ENCODE measurements around the gene PSD. TPM values are rescaled to one million over a fixed set of nuclear protein-coding genes. Genes with fewer than 3 reads are reported as not detected.

The PSD gene
- total and polyA plus RNA-seq, 10 of the 15 experiments (the other 5 are each of a cell fraction or from before 2014, with no cell fraction given) = 0.11 to 2.0 (median 0.49) TPM; not detected in 2

DNA sequence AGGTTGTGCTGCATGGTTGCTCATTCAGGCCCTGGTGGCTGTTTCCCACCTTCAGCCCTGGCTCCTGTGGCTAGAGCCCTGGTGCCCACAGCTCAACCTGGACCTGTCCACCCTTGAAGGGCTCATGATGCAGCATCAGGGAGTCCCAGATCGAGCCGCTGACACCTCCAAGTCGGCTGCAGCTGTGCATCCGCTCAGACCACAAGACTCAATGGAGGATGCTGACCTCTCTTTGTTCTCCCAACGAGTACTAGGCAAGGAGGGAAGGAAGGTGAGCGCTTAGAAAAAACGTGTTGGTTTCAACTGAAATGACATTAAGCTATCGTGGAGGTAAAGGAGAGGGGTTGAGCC is 42.2 kb upstream of the PSD start:
- Histone ChIP-seq H3K27me3 (replicated peaks in 1 of 2; ENCODE audit: control insufficient read depth in 2 of 2, insufficient read depth in 2 of 2, low read length in 1 of 2) (no peaks in the 10 kb centered on the region), H3K79me2 (ENCODE audit: control insufficient read depth, insufficient read depth, low read length) (no peaks in the 10 kb centered on the region), H3K9ac (ENCODE audit: control insufficient read depth, insufficient read depth, low read length) (no peak overlapping the region; the same call in 1 of the 2 replicates), H3K4me3 (no peak overlapping the region), H3K9me3 (replicated peaks; ENCODE audit: control insufficient read depth, insufficient read depth, low read length) (no peaks in the 10 kb centered on the region), H4K20me1 (ENCODE audit: control insufficient read depth, insufficient read depth) (no peaks in the 10 kb centered on the region), H2AFZ (ENCODE audit: control insufficient read depth, low read depth, low read length) (peak overlapping the region; percentile 100), H3K4me2 (ENCODE audit: control insufficient read depth, insufficient read depth) (peak overlapping the region; percentile 98), H3K4me1 (ENCODE audit: control insufficient read depth, insufficient read depth, low read length) (peaks cover 16% of the 10 kb centered on the region), H3K36me3 (ENCODE audit: control insufficient read depth in 2 of 2, insufficient read depth in 2 of 2, low read length in 1 of 2) (no peaks in the 10 kb centered on the region), H3K27ac (ENCODE audit: control insufficient read depth, insufficient read depth) (no peak overlapping the region)
- peak; percentile 49 for FAIRE-seq
- ChIA-PET SMC1A (ENCODE audit: uncharacterized antibody, unreplicated experiment) (interaction anchor here (1.1 to 3.8 kb wide), 4 partner anchors 9 to 123 kb away, joined by 3 to 23 read pairs (median 4); partner anchors contain the start of genes C10orf95 and FBXL15), POLR2A (interaction anchor here (0.8 to 4.3 kb wide), 8 partner anchors 10 to 65 kb away, joined by 3 to 69 read pairs (median 8); partner anchors contain the start of genes ACTR1A, C10orf95, CUEDC2 and FBXL15), RAD21 (ENCODE audit: unreplicated experiment) (interaction anchor here (1.4 to 3.2 kb wide), 5 partner anchors 10 to 291 kb away, joined by 3 to 19 read pairs (median 4); partner anchors contain the start of genes C10orf95 and NFKB2), CTCF (interaction anchor here (1.0 to 4.5 kb wide), 7 partner anchors 10 to 229 kb away, joined by 3 to 29 read pairs (median 9); partner anchors contain the start of genes C10orf95 and FBXL15)
- intact Hi-C loops (cut with micrococcal nuclease; ENCODE audit: unreplicated experiment) (loop anchor here (1.0 to 5.0 kb wide), 2 partner anchors 29 to 69 kb away; partner anchors contain the start of gene CUEDC2), in situ Hi-C loops (cut with MboI) (no loop called here)
- ATAC-seq = peak; percentile 43
- WGBS (ENCODE audit: insufficient coverage, insufficient replicate concordance, low lambda C conversion rate, missing lambda C conversion rate) = 2% methylated on average over 8 of the region's 8 CpGs
- TF ChIP-seq NBN (IDR thresholded peaks at IDR 0.05) = peak; percentile 61; the same call in 1 of the 2 replicates
- TF ChIP-seq YBX1 (IDR thresholded peaks at IDR 0.05) = no peak
- no TSS peak for BruUV-seq (replicated peaks)
- DNase-seq (ENCODE audit: low read depth, low spot score) = no peak

DNA sequence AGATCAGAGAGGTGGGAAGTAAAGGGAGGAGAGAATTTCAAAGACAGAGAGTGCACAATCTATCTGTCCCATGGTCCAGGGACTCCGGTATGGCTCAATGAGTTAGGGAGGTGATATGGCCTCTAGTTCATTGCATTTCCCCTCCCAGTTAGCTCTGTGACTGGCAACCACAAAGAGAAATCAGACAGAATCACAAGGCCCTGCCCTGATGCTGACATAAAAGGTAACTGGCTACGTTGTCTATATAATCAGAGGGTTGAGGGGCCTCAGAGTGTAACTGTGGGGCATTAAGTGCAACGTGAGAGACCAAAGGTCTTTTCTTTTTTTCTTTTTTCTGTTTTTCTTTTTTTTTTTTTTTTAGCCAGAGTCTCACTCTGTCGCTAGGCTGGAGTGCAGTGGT is 40.1 kb upstream of the PSD start:
- WGBS (ENCODE audit: insufficient coverage, insufficient replicate concordance, low lambda C conversion rate, missing lambda C conversion rate) = 43% methylated on average over 3 of the region's 4 CpGs
- ChIA-PET CTCF (no interaction called here), POLR2A (interaction anchor here (0.6 kb wide), 1 partner anchor 304 kb away, joined by 3 read pairs; no protein-coding TSS in a partner anchor), SMC1A (ENCODE audit: uncharacterized antibody, unreplicated experiment) (no interaction called here), RAD21 (ENCODE audit: unreplicated experiment) (no interaction called here)
- H3K4me1 ChIP-seq (ENCODE audit: control insufficient read depth, insufficient read depth, low read length) = peaks cover 16% of the 10 kb centered on the region
- no peak overlapping the region for H3K27ac ChIP-seq (ENCODE audit: control insufficient read depth, insufficient read depth)
- FAIRE-seq = no peak
- BruUV-seq (replicated peaks) = no TSS peak
- no peak overlapping the region for H3K4me2 ChIP-seq (ENCODE audit: control insufficient read depth, insufficient read depth)
- H3K36me3 ChIP-seq (ENCODE audit: control insufficient read depth in 2 of 2, insufficient read depth in 2 of 2, low read length in 1 of 2) = no peaks in the 10 kb centered on the region
- H2AFZ ChIP-seq (ENCODE audit: control insufficient read depth, low read depth, low read length) = no peak overlapping the region
- no peaks in the 10 kb centered on the region for H4K20me1 ChIP-seq (ENCODE audit: control insufficient read depth, insufficient read depth)
- H3K9me3 ChIP-seq (replicated peaks; ENCODE audit: control insufficient read depth, insufficient read depth, low read length) = no peaks in the 10 kb centered on the region
- H3K4me3 ChIP-seq = no peak overlapping the region
- no peaks in the 10 kb centered on the region for H3K27me3 ChIP-seq (replicated peaks in 1 of 2; ENCODE audit: control insufficient read depth in 2 of 2, insufficient read depth in 2 of 2, low read length in 1 of 2)
- H3K9ac ChIP-seq (ENCODE audit: control insufficient read depth, insufficient read depth, low read length) = no peak overlapping the region
- in situ Hi-C loops (cut with MboI) (no loop called here), intact Hi-C loops (cut with micrococcal nuclease; ENCODE audit: unreplicated experiment) (no loop called here)
- H3K79me2 ChIP-seq (ENCODE audit: control insufficient read depth, insufficient read depth, low read length) = no peaks in the 10 kb centered on the region
- ATAC-seq = no peak
- no peak for DNase-seq (ENCODE audit: low read depth, low spot score)
- TF ChIP-seq, protein P1, sequence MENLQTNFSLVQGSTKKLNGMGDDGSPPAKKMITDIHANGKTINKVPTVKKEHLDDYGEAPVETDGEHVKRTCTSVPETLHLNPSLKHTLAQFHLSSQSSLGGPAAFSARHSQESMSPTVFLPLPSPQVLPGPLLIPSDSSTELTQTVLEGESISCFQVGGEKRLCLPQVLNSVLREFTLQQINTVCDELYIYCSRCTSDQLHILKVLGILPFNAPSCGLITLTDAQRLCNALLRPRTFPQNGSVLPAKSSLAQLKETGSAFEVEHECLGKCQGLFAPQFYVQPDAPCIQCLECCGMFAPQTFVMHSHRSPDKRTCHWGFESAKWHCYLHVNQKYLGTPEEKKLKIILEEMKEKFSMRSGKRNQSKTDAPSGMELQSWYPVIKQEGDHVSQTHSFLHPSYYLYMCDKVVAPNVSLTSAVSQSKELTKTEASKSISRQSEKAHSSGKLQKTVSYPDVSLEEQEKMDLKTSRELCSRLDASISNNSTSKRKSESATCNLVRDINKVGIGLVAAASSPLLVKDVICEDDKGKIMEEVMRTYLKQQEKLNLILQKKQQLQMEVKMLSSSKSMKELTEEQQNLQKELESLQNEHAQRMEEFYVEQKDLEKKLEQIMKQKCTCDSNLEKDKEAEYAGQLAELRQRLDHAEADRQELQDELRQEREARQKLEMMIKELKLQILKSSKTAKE (IDR thresholded peaks at IDR 0.05; ENCODE audit: low read depth, poor library complexity, severe bottlenecking) = no peak
- TF ChIP-seq IRF4 (IDR thresholded peaks at IDR 0.05; ENCODE audit: low read depth, low read length) = no peak
- no peak for TF ChIP-seq BACH1 (IDR thresholded peaks at IDR 0.05; ENCODE audit: borderline replicate concordance)
- no peak for TF ChIP-seq IKZF2 (IDR thresholded peaks at IDR 0.05)
- no peak for TF ChIP-seq ZNF384 (IDR thresholded peaks at IDR 0.05; ENCODE audit: borderline replicate concordance, low read depth, low read length)
- no peak for TF ChIP-seq JUNB (IDR thresholded peaks at IDR 0.05)
- no peak for TF ChIP-seq RAD51 (IDR thresholded peaks at IDR 0.05)
- no peak for TF ChIP-seq TARDBP (IDR thresholded peaks at IDR 0.05; ENCODE audit: borderline replicate concordance)
- no peak for TF ChIP-seq ZNF207 (IDR thresholded peaks at IDR 0.05; ENCODE audit: borderline replicate concordance)
- no peak for TF ChIP-seq STAT3 (IDR thresholded peaks at IDR 0.05; ENCODE audit: low read depth, low read length)
- TF ChIP-seq, protein P2, sequence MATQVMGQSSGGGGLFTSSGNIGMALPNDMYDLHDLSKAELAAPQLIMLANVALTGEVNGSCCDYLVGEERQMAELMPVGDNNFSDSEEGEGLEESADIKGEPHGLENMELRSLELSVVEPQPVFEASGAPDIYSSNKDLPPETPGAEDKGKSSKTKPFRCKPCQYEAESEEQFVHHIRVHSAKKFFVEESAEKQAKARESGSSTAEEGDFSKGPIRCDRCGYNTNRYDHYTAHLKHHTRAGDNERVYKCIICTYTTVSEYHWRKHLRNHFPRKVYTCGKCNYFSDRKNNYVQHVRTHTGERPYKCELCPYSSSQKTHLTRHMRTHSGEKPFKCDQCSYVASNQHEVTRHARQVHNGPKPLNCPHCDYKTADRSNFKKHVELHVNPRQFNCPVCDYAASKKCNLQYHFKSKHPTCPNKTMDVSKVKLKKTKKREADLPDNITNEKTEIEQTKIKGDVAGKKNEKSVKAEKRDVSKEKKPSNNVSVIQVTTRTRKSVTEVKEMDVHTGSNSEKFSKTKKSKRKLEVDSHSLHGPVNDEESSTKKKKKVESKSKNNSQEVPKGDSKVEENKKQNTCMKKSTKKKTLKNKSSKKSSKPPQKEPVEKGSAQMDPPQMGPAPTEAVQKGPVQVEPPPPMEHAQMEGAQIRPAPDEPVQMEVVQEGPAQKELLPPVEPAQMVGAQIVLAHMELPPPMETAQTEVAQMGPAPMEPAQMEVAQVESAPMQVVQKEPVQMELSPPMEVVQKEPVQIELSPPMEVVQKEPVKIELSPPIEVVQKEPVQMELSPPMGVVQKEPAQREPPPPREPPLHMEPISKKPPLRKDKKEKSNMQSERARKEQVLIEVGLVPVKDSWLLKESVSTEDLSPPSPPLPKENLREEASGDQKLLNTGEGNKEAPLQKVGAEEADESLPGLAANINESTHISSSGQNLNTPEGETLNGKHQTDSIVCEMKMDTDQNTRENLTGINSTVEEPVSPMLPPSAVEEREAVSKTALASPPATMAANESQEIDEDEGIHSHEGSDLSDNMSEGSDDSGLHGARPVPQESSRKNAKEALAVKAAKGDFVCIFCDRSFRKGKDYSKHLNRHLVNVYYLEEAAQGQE (IDR thresholded peaks at IDR 0.05; ENCODE audit: low read depth, low read length) = no peak

Data from GM12878 (cell line).